Gastroesophageal sphincter (tissue), 3 donors: ENCODE data around the gene LRRIQ1.

Experiments used
- CTCF ChIP-seq, 4 experiments: fragments of 200-600 bp in 2 of 4; fragments of 450-650 bp in 2 of 4; sonication (generic) in 1 of 4; IDR thresholded peaks; one replicate each; pipeline ENCODE4 v1.5.1; 2017 to 2019; ENCODE audit warnings: antibody characterized with exemption in 4 of 4, mild to moderate bottlenecking in 2 of 4, moderate library complexity in 2 of 4
- EP300 ChIP-seq: sonication (generic); formaldehyde crosslinking; IDR thresholded peaks from one replicate; pipeline ENCODE4 v1.6.1; 2017; ENCODE audit warnings: antibody characterized with exemption, mild to moderate bottlenecking
- POLR2A ChIP-seq, 2 donors: fragments of 450-650 bp; IDR thresholded peaks; one replicate each; pipeline ENCODE4 v1.6.1; 2017; ENCODE audit warnings: antibody characterized with exemption in 2 of 2, mild to moderate bottlenecking in 2 of 2, moderate library complexity in 1 of 2
- POLR2AphosphoS5 ChIP-seq: sonication (generic); formaldehyde crosslinking; IDR thresholded peaks from one replicate; pipeline ENCODE4 v1.6.1; 2017; ENCODE audit warnings: antibody characterized with exemption

- no peak for TF ChIP-seq CTCF (IDR thresholded peaks at IDR 0.05)
- TF ChIP-seq POLR2AphosphoS5: no peak
- no peak for TF ChIP-seq POLR2A (IDR thresholded peaks at IDR 0.05)
- TF ChIP-seq EP300: no peak
Measured at GRCh38 chr12:85183855-85184254, 147.7 kb downstream of the LRRIQ1 start.
